ENCODE data around the gene TRMT2A.

GRCh38 chr22:20108757-20109230 is 8.2 kb downstream of the TRMT2A start:
- no peak for TF ChIP-seq BCL11A (tag by site-specific recombination; IDR thresholded peaks at IDR 0.05; ENCODE audit: low read depth)
- TF ChIP-seq ZNF362 (tag by site-specific recombination; IDR thresholded peaks at IDR 0.05), result no peak
- TF ChIP-seq ZBTB7A (tag by site-specific recombination; IDR thresholded peaks at IDR 0.05; ENCODE audit: low read depth), result no peak
- no peak for TF ChIP-seq PRDM10 (tag by site-specific recombination; IDR thresholded peaks at IDR 0.05)
- TF ChIP-seq ZNF398 (tag by site-specific recombination; IDR thresholded peaks at IDR 0.05), result no peak

All from HEK293 (cell line).